Karpas-422 (cell line): ENCODE data around the gene COX5A. TPM values are rescaled to one million over a fixed set of nuclear protein-coding genes. Genes with fewer than 3 reads are reported as not detected.
"Not testable (repeated sequence)": the region's sequence is repeated elsewhere in the genome, so short reads cannot be mapped to it uniquely, and the experiment has no call there.

ENCODE experiments used
- DNase-seq: peaks from one replicate; pipeline ENCODE4 v3.0.0-alpha.2; 2015
- H2AFZ ChIP-seq: fragments of 200-600 bp; sonication (generic); 2 replicates; pipeline ENCODE4 v1.6.1; 2014; ENCODE audit warnings: antibody characterized with exemption, low read length, mixed read lengths
- H3K27ac ChIP-seq: fragments of 200-600 bp; sonication (generic); 2 replicates; pipeline ENCODE4 v1.5.1; 2014; ENCODE audit warnings: mild to moderate bottlenecking, low read length, moderate library complexity
- H3K27me3 ChIP-seq: fragments of 200-600 bp; sonication (generic); 2 replicates; pipeline ENCODE4 v1.6.1; 2014; ENCODE audit warnings: low read length, mixed read lengths
- H3K36me3 ChIP-seq: fragments of 200-600 bp; sonication (generic); 2 replicates; pipeline ENCODE4 v1.6.1; 2014; ENCODE audit warnings: low read length, mixed read lengths; ENCODE audit not compliant: insufficient read depth
- H3K4me1 ChIP-seq: fragments of 200-600 bp; sonication (generic); 2 replicates; pipeline ENCODE4 v1.6.1; 2014; ENCODE audit warnings: mild to moderate bottlenecking, low read length, mixed read lengths
- H3K4me2 ChIP-seq: fragments of 200-600 bp; sonication (generic); 2 replicates; pipeline ENCODE4 v1.6.1; 2014; ENCODE audit warnings: low read length, low read depth, mild to moderate bottlenecking; ENCODE audit not compliant: poor library complexity, severe bottlenecking
- H3K4me3 ChIP-seq: fragments of 200-600 bp; sonication (generic); 2 replicates; pipeline ENCODE4 v1.5.1; 2014; ENCODE audit warnings: mild to moderate bottlenecking, antibody characterized with exemption, low read length, mixed read lengths
- H3K79me2 ChIP-seq: fragments of 200-600 bp; sonication (generic); 2 replicates; pipeline ENCODE4 v1.6.1; 2014; ENCODE audit warnings: mild to moderate bottlenecking, low read length, mixed read lengths
- H3K9ac ChIP-seq: fragments of 200-600 bp; sonication (generic); 2 replicates; pipeline ENCODE4 v1.6.0; 2014; ENCODE audit warnings: low read length
- H3K9me2 ChIP-seq: fragments of 200-600 bp; sonication (generic), shearing (Covaris generic); replicated peaks from 2 replicates; pipeline ENCODE4 v1.6.0; 2014; ENCODE audit warnings: mild to moderate bottlenecking, low read length, moderate library complexity; ENCODE audit not compliant: insufficient read depth
- H3K9me3 ChIP-seq: fragments of 300-700, 200-600 bp; sonication (generic); 2 replicates; pipeline ENCODE4 v1.6.1; 2014; ENCODE audit warnings: low read length, mixed read lengths
- H4K20me1 ChIP-seq: fragments of 200-600 bp; sonication (generic); 2 replicates; pipeline ENCODE4 v1.6.1; 2014; ENCODE audit warnings: mild to moderate bottlenecking, antibody characterized with exemption, low read length, low read depth; ENCODE audit not compliant: insufficient read depth
- total RNA-seq: library from RNA; depleted of rRNA; stranded (reverse); fragments of >200 nt; shearing (Covaris generic); gene quantifications from 2 replicates; pipeline ENCODE4 v1.2.3, GENCODE V29; 2014; ENCODE audit warnings: low replicate concordance

The COX5A gene
- total RNA-seq, 1 experiment from 2014 or later = 229 TPM

DNA sequence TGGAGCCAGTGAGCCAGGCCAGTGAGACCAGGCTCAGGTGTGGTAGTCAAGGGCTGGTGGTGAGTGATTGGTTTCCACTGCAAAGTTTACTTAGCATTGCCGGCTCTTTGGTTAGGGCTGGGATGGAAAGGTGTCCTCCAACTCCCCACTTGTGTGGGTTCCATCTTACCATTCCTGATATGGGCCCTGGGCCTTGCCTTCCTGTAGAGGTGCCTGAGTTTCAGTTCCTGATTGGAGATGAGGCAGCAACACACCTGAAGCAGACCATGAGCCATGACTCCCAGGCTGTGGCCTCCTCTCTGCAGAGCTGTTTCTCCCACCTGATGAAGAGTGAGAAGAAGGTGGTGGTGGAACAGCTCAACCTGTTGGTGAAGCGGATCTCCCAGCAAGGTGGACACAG lies 44.9 kb downstream of the COX5A start:
- no peaks in the 10 kb centered on the region for H4K20me1 ChIP-seq
- no peak for DNase-seq
- H3K36me3 ChIP-seq = peaks cover 6% of the 10 kb centered on the region
- H3K4me1 ChIP-seq = peaks cover 38% of the 10 kb centered on the region
- H3K27ac ChIP-seq = no peak overlapping the region
- H3K9me3 ChIP-seq = no peaks in the 10 kb centered on the region
- H3K4me3 ChIP-seq = no peak overlapping the region
- H2AFZ ChIP-seq = no peak overlapping the region
- peaks cover 14% of the 10 kb centered on the region for H3K79me2 ChIP-seq
- H3K27me3 ChIP-seq = no peaks in the 10 kb centered on the region
- H3K4me2 ChIP-seq = no peak overlapping the region
- no peak overlapping the region for H3K9ac ChIP-seq
- H3K9me2 ChIP-seq = no peaks in the 10 kb centered on the region

DNA sequence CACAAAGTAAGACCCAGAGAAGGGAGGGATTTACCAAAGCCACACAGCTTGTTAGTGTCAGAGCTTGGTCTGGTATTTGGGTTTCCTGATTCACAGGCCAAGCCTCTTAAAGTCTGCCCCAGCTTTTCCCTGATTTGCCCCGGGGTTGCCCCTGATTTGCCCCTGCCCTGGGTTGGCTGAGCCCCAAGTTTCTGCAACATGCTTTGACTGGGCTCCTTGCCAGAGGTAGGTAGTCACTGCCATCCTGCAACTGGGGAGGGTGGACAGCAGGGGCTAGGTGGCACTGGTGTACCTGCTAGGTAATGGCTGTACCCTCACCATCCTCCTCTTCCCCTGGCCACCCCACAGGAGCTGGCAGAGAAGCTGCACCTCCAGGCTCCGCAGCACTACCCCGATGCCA lies 45.6 kb downstream of the COX5A start:
- H3K27ac ChIP-seq = no peak overlapping the region
- no peaks in the 10 kb centered on the region for H4K20me1 ChIP-seq
- H3K9me2 ChIP-seq = no peaks in the 10 kb centered on the region
- H3K9me3 ChIP-seq = no peaks in the 10 kb centered on the region
- no peak overlapping the region for H3K4me2 ChIP-seq
- H3K4me1 ChIP-seq = peaks cover 38% of the 10 kb centered on the region
- H3K79me2 ChIP-seq = peaks cover 14% of the 10 kb centered on the region
- DNase-seq = peak; percentile 42
- no peak overlapping the region for H3K4me3 ChIP-seq
- no peaks in the 10 kb centered on the region for H3K27me3 ChIP-seq
- no peak overlapping the region for H3K9ac ChIP-seq
- H2AFZ ChIP-seq = no peak overlapping the region
- H3K36me3 ChIP-seq = peaks cover 6% of the 10 kb centered on the region; the same call in 1 of the 2 replicates

DNA sequence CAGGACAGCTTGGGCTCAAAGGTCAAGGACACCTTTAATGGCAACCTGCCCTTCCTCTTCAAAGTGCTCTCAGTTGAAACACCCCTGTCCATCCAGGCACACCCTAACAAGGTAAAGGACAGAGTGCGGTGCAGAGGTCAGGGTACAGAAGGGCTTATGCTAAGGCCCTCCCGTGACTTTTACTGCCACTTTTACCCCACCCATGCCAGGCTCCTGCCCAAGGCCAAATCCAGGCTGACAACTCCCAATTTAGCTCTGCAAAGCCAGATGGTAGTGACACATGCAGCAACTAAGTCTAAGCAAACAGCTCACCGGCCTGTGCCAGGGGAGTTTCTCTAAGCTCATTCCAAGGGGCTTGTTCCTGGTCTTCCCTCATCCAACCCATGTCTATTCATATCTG lies 46.4 kb downstream of the COX5A start:
- Histone ChIP-seq H3K4me2 (peak overlapping the region; percentile 91), H3K27me3 (no peaks in the 10 kb centered on the region), H3K36me3 (peaks cover 6% of the 10 kb centered on the region; the same call in 1 of the 2 replicates), H3K4me3 (peak overlapping the region; percentile 91; the same call in 1 of the 2 replicates), H2AFZ (no peak overlapping the region), H3K4me1 (peaks cover 38% of the 10 kb centered on the region), H3K9ac (peak overlapping the region; percentile 92; the same call in 1 of the 2 replicates), H3K27ac (0 out of 2 replicates have a peak overlapping the region, but pooled peaks have one; percentile 7), H4K20me1 (no peaks in the 10 kb centered on the region), H3K9me3 (no peaks in the 10 kb centered on the region), H3K9me2 (no peaks in the 10 kb centered on the region), H3K79me2 (peaks cover 14% of the 10 kb centered on the region)
- DNase-seq = peak; percentile 38

DNA sequence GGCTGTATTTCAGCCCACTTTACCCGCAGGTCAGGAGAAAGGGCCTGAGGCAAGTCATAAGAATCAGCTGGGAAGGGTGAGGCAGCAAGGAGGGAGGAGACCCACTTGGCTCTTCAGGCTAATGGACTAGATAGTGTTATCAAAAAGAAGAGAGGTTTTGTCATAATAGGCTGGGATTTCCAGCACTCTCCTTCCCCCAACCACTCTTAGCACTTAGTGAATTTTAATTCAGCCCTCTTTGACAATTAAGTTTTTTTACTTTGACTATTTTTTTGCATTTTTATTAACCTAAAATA lies 47.3 kb downstream of the COX5A start:
- H3K9me3 ChIP-seq = no peaks in the 10 kb centered on the region
- no peak for DNase-seq
- H3K4me1 ChIP-seq = peaks cover 38% of the 10 kb centered on the region
- peak overlapping the region; percentile 66; the same call in 1 of the 2 replicates for H2AFZ ChIP-seq
- peaks cover 14% of the 10 kb centered on the region for H3K79me2 ChIP-seq
- peak overlapping the region; percentile 91 for H3K4me2 ChIP-seq
- H3K27ac ChIP-seq = peak overlapping the region; percentile 24; the same call in 1 of the 2 replicates
- no peaks in the 10 kb centered on the region for H3K27me3 ChIP-seq
- no peaks in the 10 kb centered on the region for H3K9me2 ChIP-seq
- H3K36me3 ChIP-seq = peaks cover 6% of the 10 kb centered on the region; the same call in 1 of the 2 replicates
- peak overlapping the region; percentile 92 for H3K9ac ChIP-seq
- H3K4me3 ChIP-seq = peak overlapping the region; percentile 91
- H4K20me1 ChIP-seq = no peaks in the 10 kb centered on the region

- Histone ChIP-seq H3K4me1 (peaks cover 38% of the 10 kb centered on the region), H3K27me3 (no peaks in the 10 kb centered on the region), H3K79me2 (peaks cover 14% of the 10 kb centered on the region), H3K9me2 (no peaks in the 10 kb centered on the region), H3K9ac (peak within 1 kb of the TSS; percentile 92), H4K20me1 (no peaks in the 10 kb centered on the region), H2AFZ (peak within 1 kb of the TSS; percentile 66), H3K27ac (peak within 1 kb of the TSS; percentile 24; the same call in 1 of the 2 replicates), H3K4me2 (peak within 1 kb of the TSS; percentile 91), H3K9me3 (no peaks in the 10 kb centered on the region), H3K4me3 (peak within 1 kb of the TSS; percentile 91), H3K36me3 (peaks cover 6% of the 10 kb centered on the region; the same call in 1 of the 2 replicates)
- peak; percentile 95 for DNase-seq
Measured at GRCh38 chr15:74889883-74890664, 47.8 kb downstream of the COX5A start, which contains the start of gene MPI. MPI (plus strand) TSS chr15:74890042; CDS start chr15:74890074, 32 bp downstream.

DNA sequence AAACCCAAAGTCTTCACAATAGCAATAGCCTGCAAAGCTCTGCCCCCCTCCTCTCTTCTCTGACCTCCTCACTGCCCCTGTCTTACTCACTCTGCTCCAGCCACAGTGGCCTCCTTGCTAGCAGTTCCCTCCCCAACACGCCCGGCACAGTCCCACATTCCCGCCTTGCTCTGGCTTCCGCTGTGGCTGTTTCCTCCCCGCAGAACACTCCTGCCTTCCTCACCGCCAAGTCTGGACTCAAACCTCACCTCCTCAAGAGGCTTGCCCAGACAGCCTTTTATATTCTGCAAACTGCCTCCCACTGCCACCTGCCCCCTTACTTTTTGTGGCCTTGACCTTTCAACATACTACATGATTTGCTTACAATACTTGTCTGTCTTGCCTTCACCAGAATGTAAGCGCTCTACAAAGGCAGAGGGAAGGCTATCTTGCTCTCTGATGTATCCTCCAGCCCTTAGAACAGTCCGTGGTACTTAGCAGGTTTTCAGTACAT lies 48.4 kb downstream of the COX5A start:
- Histone ChIP-seq H3K4me2 (peak overlapping the region; percentile 91), H4K20me1 (no peaks in the 10 kb centered on the region), H3K4me3 (peak overlapping the region; percentile 91), H2AFZ (peak overlapping the region; percentile 66), H3K4me1 (peaks cover 38% of the 10 kb centered on the region), H3K27me3 (no peaks in the 10 kb centered on the region), H3K9me3 (no peaks in the 10 kb centered on the region), H3K9ac (peak overlapping the region; percentile 92), H3K36me3 (peaks cover 6% of the 10 kb centered on the region; the same call in 1 of the 2 replicates), H3K27ac (no peak overlapping the region), H3K9me2 (no peaks in the 10 kb centered on the region), H3K79me2 (peaks cover 14% of the 10 kb centered on the region)
- DNase-seq = no peak

DNA sequence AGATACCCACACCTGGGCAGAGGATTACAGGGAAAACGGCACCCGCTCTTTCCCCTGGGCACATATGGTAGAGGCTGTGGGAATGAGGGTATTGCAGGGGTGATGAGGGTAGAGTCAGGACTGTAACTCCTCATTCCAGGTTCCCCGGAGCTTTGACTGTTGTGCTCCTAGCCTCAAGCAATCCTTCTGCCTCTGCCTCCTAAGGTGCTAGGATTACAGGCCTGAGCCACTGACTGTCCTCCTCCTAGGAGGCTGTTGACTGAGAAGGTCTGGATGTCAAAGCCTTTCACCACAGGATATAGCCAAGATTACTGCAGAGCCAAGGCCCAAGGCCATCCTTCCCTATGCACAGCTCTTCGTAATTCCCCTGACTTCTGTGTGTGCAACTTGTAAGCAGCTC lies 49.2 kb downstream of the COX5A start:
- no peaks in the 10 kb centered on the region for H3K9me3 ChIP-seq

DNA sequence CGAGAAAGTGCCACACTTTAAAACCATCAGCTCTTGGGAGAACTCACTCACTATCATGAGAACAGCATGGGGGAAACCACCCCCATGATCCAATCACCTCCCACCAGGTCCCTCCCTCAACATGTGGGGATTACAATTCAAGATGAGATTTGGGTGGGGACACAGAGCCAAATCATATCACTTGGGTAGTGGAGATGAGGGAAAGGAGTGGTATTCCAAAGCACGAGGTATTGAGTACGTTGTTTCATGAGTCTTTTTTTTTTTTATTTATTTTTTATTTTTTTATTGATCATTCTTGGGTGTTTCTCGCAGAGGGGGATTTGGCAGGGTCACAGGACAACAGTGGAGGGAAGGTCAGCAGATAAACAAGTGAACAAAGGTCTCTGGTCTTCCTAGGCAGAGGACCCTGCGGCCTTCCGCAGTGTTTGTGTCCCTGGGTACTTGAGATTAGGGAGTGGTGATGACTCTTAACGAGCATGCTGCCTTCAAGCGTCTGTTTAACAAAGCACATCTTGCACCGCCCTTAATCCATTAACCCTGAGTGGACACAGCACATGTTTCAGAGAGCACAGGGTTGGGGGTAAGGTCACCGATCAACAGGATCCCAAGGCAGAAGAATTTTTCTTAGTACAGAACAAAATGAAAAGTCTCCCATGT lies 50.2 kb downstream of the COX5A start:
- H4K20me1 ChIP-seq, H3K27ac ChIP-seq, H3K4me2 ChIP-seq: not testable (repeated sequence)

More for the DNA sequence above, 49.2 kb downstream of the COX5A start:
- Histone ChIP-seq H3K9me2 (no peaks in the 10 kb centered on the region), H3K4me2 (no peak overlapping the region), H3K79me2 (peaks cover 14% of the 10 kb centered on the region), H3K9ac (no peak overlapping the region), H3K4me1 (peaks cover 38% of the 10 kb centered on the region), H3K27me3 (no peaks in the 10 kb centered on the region), H3K36me3 (peaks cover 5% of the 10 kb centered on the region; the same call in 1 of the 2 replicates), H3K4me3 (no peak overlapping the region), H4K20me1 (no peaks in the 10 kb centered on the region), H2AFZ (no peak overlapping the region), H3K27ac (no peak overlapping the region)
- no peak for DNase-seq

More for the DNA sequence above, 50.2 kb downstream of the COX5A start:
- Histone ChIP-seq H3K79me2 (peaks cover 14% of the 10 kb centered on the region), H3K4me1 (peaks cover 28% of the 10 kb centered on the region)
- H3K36me3 ChIP-seq, H3K9me3 ChIP-seq, H3K27me3 ChIP-seq, H3K9me2 ChIP-seq, H3K9ac ChIP-seq, DNase-seq, H3K4me3 ChIP-seq, H2AFZ ChIP-seq: not testable (repeated sequence)
